A673 (cell line): ENCODE data around the gene MAP4.

Source experiments
- EZH2 ChIP-seq: fragments of 200-600 bp; sonication (generic); IDR thresholded peaks from 2 replicates; pipeline ENCODE4 v1.6.1; 2017; ENCODE audit warnings: borderline replicate concordance, low read depth, mild to moderate bottlenecking, mixed read lengths, antibody characterized with exemption, low read length; ENCODE audit not compliant: poor library complexity, severe bottlenecking
- TF ChIP-seq, protein P1 (sequence below): fragments of 300-800, 200-600 bp; sonication (generic); conservative IDR thresholded peaks from 2 replicates; pipeline ENCODE4 v1.5.1; 2017; ENCODE audit warnings: low read depth, mild to moderate bottlenecking, antibody characterized with exemption, low read length, moderate library complexity, mixed read lengths

DNA sequence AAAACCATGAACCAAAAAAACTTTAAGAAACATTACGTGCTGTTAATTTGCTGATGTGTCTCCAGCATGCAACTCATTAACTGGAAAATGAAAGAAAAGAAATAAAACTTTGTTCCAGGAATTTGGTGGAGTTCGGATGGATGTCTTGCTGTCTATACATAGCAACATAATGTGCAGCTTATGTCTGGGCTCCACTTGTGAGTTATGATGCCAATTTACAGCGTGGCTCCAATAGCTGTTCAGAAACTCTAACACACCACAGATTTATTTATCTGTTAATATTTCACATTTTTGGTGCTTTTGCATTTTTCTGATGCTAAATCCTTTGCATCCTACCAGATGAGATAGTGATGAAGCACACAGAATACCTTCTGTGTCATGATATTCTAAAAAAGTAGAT is 45.1 kb downstream of the MAP4 start:
- TF ChIP-seq, protein P1, sequence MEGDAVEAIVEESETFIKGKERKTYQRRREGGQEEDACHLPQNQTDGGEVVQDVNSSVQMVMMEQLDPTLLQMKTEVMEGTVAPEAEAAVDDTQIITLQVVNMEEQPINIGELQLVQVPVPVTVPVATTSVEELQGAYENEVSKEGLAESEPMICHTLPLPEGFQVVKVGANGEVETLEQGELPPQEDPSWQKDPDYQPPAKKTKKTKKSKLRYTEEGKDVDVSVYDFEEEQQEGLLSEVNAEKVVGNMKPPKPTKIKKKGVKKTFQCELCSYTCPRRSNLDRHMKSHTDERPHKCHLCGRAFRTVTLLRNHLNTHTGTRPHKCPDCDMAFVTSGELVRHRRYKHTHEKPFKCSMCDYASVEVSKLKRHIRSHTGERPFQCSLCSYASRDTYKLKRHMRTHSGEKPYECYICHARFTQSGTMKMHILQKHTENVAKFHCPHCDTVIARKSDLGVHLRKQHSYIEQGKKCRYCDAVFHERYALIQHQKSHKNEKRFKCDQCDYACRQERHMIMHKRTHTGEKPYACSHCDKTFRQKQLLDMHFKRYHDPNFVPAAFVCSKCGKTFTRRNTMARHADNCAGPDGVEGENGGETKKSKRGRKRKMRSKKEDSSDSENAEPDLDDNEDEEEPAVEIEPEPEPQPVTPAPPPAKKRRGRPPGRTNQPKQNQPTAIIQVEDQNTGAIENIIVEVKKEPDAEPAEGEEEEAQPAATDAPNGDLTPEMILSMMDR, result no peak
- TF ChIP-seq EZH2, result no peak
